IMR-90 (cell line): Measurements from ENCODE around the gene DOCK4. TPM values are rescaled to one million over a fixed set of nuclear protein-coding genes. Genes with fewer than 3 reads are reported as not detected.

ENCODE experiments used
- ATAC-seq: fragments of 200-7000 bp; cut with Tn5 transposase; 2 replicates; pipeline ENCODE4 v1.9.1; 2020; ENCODE audit warnings: low read depth, mild to moderate bottlenecking, moderate library complexity
- BruUV-seq: library from RNA; stranded (reverse); fragments of 400-500 nt; replicated peaks from 2 replicates; lab custom pipeline; 2021; lab: Mats Ljungman, UMichigan
- CTCF ChIA-PET: fragments of 300-600 bp; formaldehyde crosslinking; extraction: SDS; loops from one replicate; lab custom pipeline; 2021; ENCODE audit warnings: antibody characterized with exemption; lab: Yijun Ruan, JAX
- POLR2A ChIA-PET: fragments of 300-600 bp; sonication (Branson Sonifier 250); formaldehyde crosslinking; loops from one replicate; lab custom pipeline; 2022; ENCODE audit warnings: antibody characterized with exemption; ENCODE audit not compliant: unreplicated experiment; lab: Charles Lee
- DNase-seq: peaks from one replicate; pipeline ENCODE4 v3.0.0; 2013
- H2AFZ ChIP-seq: replicated peaks from 2 replicates; pipeline ENCODE3; 2013; ENCODE audit warnings: low read length, mild to moderate bottlenecking; ENCODE audit not compliant: poor library complexity
- H2AK5ac ChIP-seq: 2 replicates; pipeline ENCODE4 v1.6.1; 2013; ENCODE audit warnings: low read depth, low read length, inconsistent platforms
- H2AK9ac ChIP-seq: replicated peaks from 2 replicates; pipeline ENCODE3; 2013; ENCODE audit warnings: mild to moderate bottlenecking, low read depth, low read length, moderate library complexity; ENCODE audit not compliant: poor library complexity
- H2BK120ac ChIP-seq: 2 replicates; pipeline ENCODE4 v1.6.1; 2013; ENCODE audit warnings: low read depth, low read length, inconsistent platforms
- H2BK15ac ChIP-seq: 3 replicates; pipeline ENCODE4 v1.6.1; 2013; ENCODE audit warnings: low read depth, low read length, inconsistent platforms
- H2BK20ac ChIP-seq: 2 replicates; pipeline ENCODE4 v1.6.1; 2013; ENCODE audit warnings: low read depth, mild to moderate bottlenecking, inconsistent platforms, low read length, moderate library complexity
- H2BK5ac ChIP-seq: 2 replicates; pipeline ENCODE4 v1.6.1; 2013; ENCODE audit warnings: mild to moderate bottlenecking, low read depth, low read length, inconsistent platforms; ENCODE audit not compliant: poor library complexity, severe bottlenecking
- H3K14ac ChIP-seq: replicated peaks from 2 replicates; pipeline ENCODE4 v1.6.1; 2013; ENCODE audit warnings: low read depth, low read length, inconsistent platforms
- H3K18ac ChIP-seq: 2 replicates; pipeline ENCODE4 v1.6.1; 2013; ENCODE audit warnings: low read depth, low read length, control low read depth
- H3K23ac ChIP-seq: 2 replicates; pipeline ENCODE4 v1.6.1; 2013; ENCODE audit warnings: low read depth, low read length, inconsistent platforms
- H3K27ac ChIP-seq: 2 replicates; pipeline ENCODE4 v1.5.1; 2013; ENCODE audit warnings: mild to moderate bottlenecking, control low read depth, low read length; ENCODE audit not compliant: insufficient read depth
- H3K27me3 ChIP-seq: 2 replicates; pipeline ENCODE4 v1.6.1; 2013; ENCODE audit warnings: low read length; ENCODE audit not compliant: control insufficient read depth, insufficient read depth
- H3K36me3 ChIP-seq: 2 replicates; pipeline ENCODE4 v1.6.1; 2013; ENCODE audit warnings: low read length, mixed read lengths; ENCODE audit not compliant: control insufficient read depth, insufficient read depth
- H3K4ac ChIP-seq: 2 replicates; pipeline ENCODE4 v1.6.1; 2013; ENCODE audit warnings: low read depth, low read length, inconsistent platforms
- H3K4me1 ChIP-seq: 2 replicates; pipeline ENCODE4 v1.6.1; 2013; ENCODE audit warnings: low read length, mixed read lengths; ENCODE audit not compliant: control insufficient read depth, insufficient read depth
- H3K4me2 ChIP-seq: 2 replicates; pipeline ENCODE4 v1.6.1; 2013; ENCODE audit warnings: low read depth, mild to moderate bottlenecking, control low read depth, low read length, moderate library complexity
- H3K4me3 ChIP-seq: 2 replicates; pipeline ENCODE4 v1.5.1; 2013; ENCODE audit warnings: low read depth, mild to moderate bottlenecking, control low read depth, low read length, moderate library complexity; ENCODE audit not compliant: insufficient read depth
- H3K56ac ChIP-seq: 2 replicates; pipeline ENCODE4 v1.6.1; 2013; ENCODE audit warnings: low read length, inconsistent platforms; ENCODE audit not compliant: insufficient read depth; ENCODE audit errors: extremely low read depth
- H3K79me1 ChIP-seq, 2 experiments: 2 replicates each; pipeline ENCODE4 v1.6.1; 2013; ENCODE audit warnings: low read length in 2 of 2, inconsistent platforms in 1 of 2, low read depth in 1 of 2
- H3K9ac ChIP-seq: 2 replicates; pipeline ENCODE4 v1.6.1; 2013; ENCODE audit warnings: low read depth, low read length, control low read depth
- H3K9me1 ChIP-seq: 2 replicates; pipeline ENCODE4 v1.6.1; 2013; ENCODE audit warnings: low read length, inconsistent platforms; ENCODE audit not compliant: insufficient read depth
- H3K9me3 ChIP-seq: 2 replicates; pipeline ENCODE4 v1.6.1; 2013; ENCODE audit warnings: low read length; ENCODE audit not compliant: control insufficient read depth, insufficient read depth
- H4K20me1 ChIP-seq: 2 replicates; pipeline ENCODE4 v1.6.1; 2013; ENCODE audit warnings: low read length, inconsistent platforms; ENCODE audit not compliant: insufficient read depth
- H4K5ac ChIP-seq: 2 replicates; pipeline ENCODE4 v1.6.1; 2013; ENCODE audit warnings: mild to moderate bottlenecking, low read depth, low read length, control low read depth
- H4K8ac ChIP-seq, 2 experiments: 2 replicates each; pipeline ENCODE4 v1.6.1; 2013; ENCODE audit warnings: low read depth in 2 of 2, low read length in 2 of 2, control low read depth in 1 of 2, inconsistent platforms in 1 of 2
- H4K91ac ChIP-seq: 2 replicates; pipeline ENCODE4 v1.6.1; 2013; ENCODE audit warnings: low read depth, low read length, inconsistent platforms; ENCODE audit not compliant: insufficient read depth
- BHLHE40 ChIP-seq: fragments of 150-350 bp; IDR thresholded peaks from 2 replicates; pipeline ENCODE4 v1.6.1; 2016; ENCODE audit warnings: mild to moderate bottlenecking, low read depth, low read length
- CEBPB ChIP-seq: IDR thresholded peaks from 2 replicates; pipeline ENCODE4 v1.6.1; 2012; ENCODE audit warnings: low read depth, low read length, improper control_type of control experiment
- CHD1 ChIP-seq: IDR thresholded peaks from 2 replicates; pipeline ENCODE4 v1.6.1; 2012; ENCODE audit warnings: low read depth, low read length, improper control_type of control experiment
- ELK1 ChIP-seq: fragments of 150-350 bp; IDR thresholded peaks from 2 replicates; pipeline ENCODE4 v1.6.1; 2016; ENCODE audit warnings: low read depth, mild to moderate bottlenecking, low read length, moderate library complexity, borderline replicate concordance
- FOS ChIP-seq: fragments of 150-350 bp; IDR thresholded peaks from 2 replicates; pipeline ENCODE4 v1.6.1; 2016; ENCODE audit warnings: low read depth, low read length
- MAFK ChIP-seq: IDR thresholded peaks from 2 replicates; pipeline ENCODE4 v1.6.1; 2012; ENCODE audit warnings: low read depth, low read length, improper control_type of control experiment
- MAZ ChIP-seq: IDR thresholded peaks from 2 replicates; pipeline ENCODE4 v1.6.1; 2012; ENCODE audit warnings: low read depth, mild to moderate bottlenecking, low read length, improper control_type of control experiment, moderate library complexity, borderline replicate concordance
- MXI1 ChIP-seq: IDR thresholded peaks from 2 replicates; pipeline ENCODE4 v1.6.1; 2012; ENCODE audit warnings: low read depth, mild to moderate bottlenecking, low read length, moderate library complexity, borderline replicate concordance
- NFE2L2 ChIP-seq: fragments of 150-350 bp; IDR thresholded peaks from 2 replicates; pipeline ENCODE4 v1.6.1; 2016; ENCODE audit warnings: low read depth, mild to moderate bottlenecking, low read length
- POLR2A ChIP-seq: IDR thresholded peaks from 2 replicates; pipeline ENCODE4 v1.6.1; 2012; ENCODE audit warnings: mild to moderate bottlenecking, low read depth, low read length
- RAD21 ChIP-seq: IDR thresholded peaks from 2 replicates; pipeline ENCODE4 v1.6.1; 2012; ENCODE audit warnings: low read length, improper control_type of control experiment
- RCOR1 ChIP-seq: IDR thresholded peaks from 2 replicates; pipeline ENCODE4 v1.6.1; 2012; ENCODE audit warnings: mild to moderate bottlenecking, low read length, improper control_type of control experiment; ENCODE audit not compliant: insufficient replicate concordance
- RFX5 ChIP-seq: IDR thresholded peaks from 2 replicates; pipeline ENCODE4 v1.8.0; 2012; ENCODE audit warnings: low read depth, mild to moderate bottlenecking, low read length, moderate library complexity
- SMC3 ChIP-seq: fragments of 150-350 bp; IDR thresholded peaks from 2 replicates; pipeline ENCODE4 v1.6.1; 2016; ENCODE audit warnings: low read depth, mild to moderate bottlenecking, antibody characterized with exemption, low read length, moderate library complexity
- dilution Hi-C: fragments of 300-500 bp; cut with HindIII; formaldehyde crosslinking; loops from one replicate; pipeline ENCODE4 v1.14.3; 2018; ENCODE audit warnings: low sequenced_read_pairs; ENCODE audit not compliant: unreplicated experiment
- in situ Hi-C: fragments of 300-500 bp; cut with MboI; formaldehyde crosslinking; loops from 3 replicates; pipeline ENCODE4 v1.14.3; 2019; ENCODE audit warnings: low sequenced_read_pairs, inconsistent platforms, mixed read lengths
- intact Hi-C: fragments of 100-400 bp; cut with micrococcal nuclease; formaldehyde crosslinking; loops from 2 replicates; pipeline ENCODE4 v1.10.0; 2022
- polyA plus RNA-seq, 3 experiments: library from polyadenylated mRNA; depleted of rRNA; stranded (reverse); fragments of >200 nt; gene quantifications; 2 replicates each; pipeline ENCODE4 v1.2.3, GENCODE V29; 2012; ENCODE audit warnings: low replicate concordance in 1 of 3
- total RNA-seq: library from RNA; depleted of rRNA; stranded (reverse); fragments of >200 nt; gene quantifications from 2 replicates; pipeline ENCODE4 v1.2.3, GENCODE V29; 2012
- TF ChIP-seq, protein P1 (sequence below): fragments of 150-350 bp; IDR thresholded peaks from 2 replicates; pipeline ENCODE4 v1.6.1; 2017; ENCODE audit warnings: mild to moderate bottlenecking, antibody characterized with exemption, low read length, low read depth
- TF ChIP-seq, protein P2 (sequence below): conservative IDR thresholded peaks from 2 replicates; pipeline ENCODE4 v1.5.1; 2012; ENCODE audit warnings: mild to moderate bottlenecking, low read depth, low read length, improper control_type of control experiment

The DOCK4 gene
- total and polyA plus RNA-seq, 2 of the 4 experiments (the other 2 are of a cell fraction), result 4.4 to 12.2 TPM

GRCh38 chr7:111878785-111879184 lies 327.4 kb downstream of the DOCK4 start:
- Histone ChIP-seq H2AK9ac (no peak overlapping the region), H3K4me1 (peaks cover 5% of the 10 kb centered on the region), H3K36me3 (peaks cover 2% of the 10 kb centered on the region; the same call in 1 of the 2 replicates), H3K9me1 (no peaks in the 10 kb centered on the region; the same call in 1 of the 2 replicates), H3K79me1 (no peaks in the 10 kb centered on the region), H2AFZ (no peak overlapping the region), H3K4me2 (no peak overlapping the region), H3K56ac (no peak overlapping the region), H4K8ac (no peak overlapping the region), H2BK20ac (no peak overlapping the region), H3K27ac (no peak overlapping the region), H4K20me1 (no peaks in the 10 kb centered on the region), H4K5ac (no peak overlapping the region), H3K18ac (no peak overlapping the region), H3K27me3 (no peaks in the 10 kb centered on the region), H2AK5ac (no peak overlapping the region), H3K14ac (no peak overlapping the region), H2BK15ac (no peak overlapping the region), H2BK5ac (no peak overlapping the region), H4K91ac (no peak overlapping the region), H3K9me3 (no peaks in the 10 kb centered on the region), H2BK120ac (no peak overlapping the region), H3K23ac (no peak overlapping the region), H3K4me3 (no peak overlapping the region), H3K4ac (no peak overlapping the region), H3K9ac (no peak overlapping the region)
- intact Hi-C loops (no loop called here), in situ Hi-C loops (no loop called here), dilution Hi-C loops (no loop called here)
- POLR2A ChIA-PET, result no interaction called here
- CTCF ChIA-PET, result no interaction called here
- TF ChIP-seq CHD1, result no peak
- no peak for TF ChIP-seq MAFK
- TF ChIP-seq, protein P1, sequence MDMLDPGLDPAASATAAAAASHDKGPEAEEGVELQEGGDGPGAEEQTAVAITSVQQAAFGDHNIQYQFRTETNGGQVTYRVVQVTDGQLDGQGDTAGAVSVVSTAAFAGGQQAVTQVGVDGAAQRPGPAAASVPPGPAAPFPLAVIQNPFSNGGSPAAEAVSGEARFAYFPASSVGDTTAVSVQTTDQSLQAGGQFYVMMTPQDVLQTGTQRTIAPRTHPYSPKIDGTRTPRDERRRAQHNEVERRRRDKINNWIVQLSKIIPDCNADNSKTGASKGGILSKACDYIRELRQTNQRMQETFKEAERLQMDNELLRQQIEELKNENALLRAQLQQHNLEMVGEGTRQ, result no peak
- TF ChIP-seq MAZ, result no peak
- TF ChIP-seq NFE2L2, result no peak
- no peak for TF ChIP-seq FOS
- TF ChIP-seq, protein P2, sequence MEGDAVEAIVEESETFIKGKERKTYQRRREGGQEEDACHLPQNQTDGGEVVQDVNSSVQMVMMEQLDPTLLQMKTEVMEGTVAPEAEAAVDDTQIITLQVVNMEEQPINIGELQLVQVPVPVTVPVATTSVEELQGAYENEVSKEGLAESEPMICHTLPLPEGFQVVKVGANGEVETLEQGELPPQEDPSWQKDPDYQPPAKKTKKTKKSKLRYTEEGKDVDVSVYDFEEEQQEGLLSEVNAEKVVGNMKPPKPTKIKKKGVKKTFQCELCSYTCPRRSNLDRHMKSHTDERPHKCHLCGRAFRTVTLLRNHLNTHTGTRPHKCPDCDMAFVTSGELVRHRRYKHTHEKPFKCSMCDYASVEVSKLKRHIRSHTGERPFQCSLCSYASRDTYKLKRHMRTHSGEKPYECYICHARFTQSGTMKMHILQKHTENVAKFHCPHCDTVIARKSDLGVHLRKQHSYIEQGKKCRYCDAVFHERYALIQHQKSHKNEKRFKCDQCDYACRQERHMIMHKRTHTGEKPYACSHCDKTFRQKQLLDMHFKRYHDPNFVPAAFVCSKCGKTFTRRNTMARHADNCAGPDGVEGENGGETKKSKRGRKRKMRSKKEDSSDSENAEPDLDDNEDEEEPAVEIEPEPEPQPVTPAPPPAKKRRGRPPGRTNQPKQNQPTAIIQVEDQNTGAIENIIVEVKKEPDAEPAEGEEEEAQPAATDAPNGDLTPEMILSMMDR, result no peak
- TF ChIP-seq SMC3, result no peak
- no peak for TF ChIP-seq BHLHE40
- TF ChIP-seq CEBPB, result no peak
- TF ChIP-seq RAD21, result no peak
- no peak for TF ChIP-seq ELK1
- no peak for TF ChIP-seq POLR2A
- TF ChIP-seq MXI1, result no peak
- TF ChIP-seq RFX5, result no peak
- TF ChIP-seq RCOR1, result no peak
- DNase-seq, result no peak
- no TSS peak for BruUV-seq
- no peak for ATAC-seq
